ENCODE measurements around the gene PCNT. TPM values are rescaled to one million over a fixed set of nuclear protein-coding genes. Genes with fewer than 3 reads are reported as not detected.

Gene PCNT
- total and polyA plus RNA-seq, 2 of the 8 experiments (the other 6 are each of a cell fraction or from before 2014, with no cell fraction given): 9.9 to 45.1 TPM

- no peak for TF ChIP-seq CHD7 (IDR thresholded peaks at IDR 0.05; ENCODE audit: insufficient replicate concordance, low read length)
- no peak for TF ChIP-seq SP2 (IDR thresholded peaks at IDR 0.05; ENCODE audit: low read length)
- TF ChIP-seq CBX5 (IDR thresholded peaks at IDR 0.05; ENCODE audit: low read depth, low read length): no peak
- no peak for TF ChIP-seq CBX8 (IDR thresholded peaks at IDR 0.05; ENCODE audit: borderline replicate concordance, low read depth, low read length)
- no peak for TF ChIP-seq JUN (IDR thresholded peaks at IDR 0.05; ENCODE audit: low read depth, low read length)
These were observed 145.3 kb downstream of the PCNT start (continued) for GRCh38 chr21:46469275-46469674.
